DND-41 (cell line): ENCODE results near the gene RHEBL1.

Source experiments
- EZH2 ChIP-seq: IDR thresholded peaks from 3 replicates; pipeline ENCODE4 v1.6.1; 2012; ENCODE audit warnings: borderline replicate concordance, low read depth, mild to moderate bottlenecking, moderate library complexity, low read length, inconsistent platforms; ENCODE audit not compliant: severe bottlenecking
- TF ChIP-seq, protein P1 (sequence below): IDR thresholded peaks from 2 replicates; pipeline ENCODE4 v1.5.1; 2012; ENCODE audit warnings: borderline replicate concordance, low read length, moderate library complexity, mild to moderate bottlenecking; ENCODE audit not compliant: poor library complexity, severe bottlenecking; ENCODE audit errors: extremely low read depth

DNA sequence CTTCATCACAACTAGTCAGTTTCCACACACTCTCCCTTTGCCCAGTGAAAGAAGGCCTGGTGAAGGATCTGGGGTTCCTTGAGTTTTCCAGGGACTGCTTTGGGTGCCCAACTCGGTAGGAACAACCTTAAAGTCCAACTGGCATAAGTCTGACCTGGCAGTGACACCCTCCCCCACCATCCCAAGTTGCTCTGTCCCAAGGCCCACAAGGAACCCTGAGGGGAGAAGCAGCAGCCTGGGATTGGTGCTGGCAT is 10.8 kb downstream of the RHEBL1 start:
- TF ChIP-seq, protein P1, sequence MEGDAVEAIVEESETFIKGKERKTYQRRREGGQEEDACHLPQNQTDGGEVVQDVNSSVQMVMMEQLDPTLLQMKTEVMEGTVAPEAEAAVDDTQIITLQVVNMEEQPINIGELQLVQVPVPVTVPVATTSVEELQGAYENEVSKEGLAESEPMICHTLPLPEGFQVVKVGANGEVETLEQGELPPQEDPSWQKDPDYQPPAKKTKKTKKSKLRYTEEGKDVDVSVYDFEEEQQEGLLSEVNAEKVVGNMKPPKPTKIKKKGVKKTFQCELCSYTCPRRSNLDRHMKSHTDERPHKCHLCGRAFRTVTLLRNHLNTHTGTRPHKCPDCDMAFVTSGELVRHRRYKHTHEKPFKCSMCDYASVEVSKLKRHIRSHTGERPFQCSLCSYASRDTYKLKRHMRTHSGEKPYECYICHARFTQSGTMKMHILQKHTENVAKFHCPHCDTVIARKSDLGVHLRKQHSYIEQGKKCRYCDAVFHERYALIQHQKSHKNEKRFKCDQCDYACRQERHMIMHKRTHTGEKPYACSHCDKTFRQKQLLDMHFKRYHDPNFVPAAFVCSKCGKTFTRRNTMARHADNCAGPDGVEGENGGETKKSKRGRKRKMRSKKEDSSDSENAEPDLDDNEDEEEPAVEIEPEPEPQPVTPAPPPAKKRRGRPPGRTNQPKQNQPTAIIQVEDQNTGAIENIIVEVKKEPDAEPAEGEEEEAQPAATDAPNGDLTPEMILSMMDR: no peak
- TF ChIP-seq EZH2: no peak
